Loucy (cell line): ENCODE results near the gene EBPL.

Experiments
- EZH2phosphoT487 ChIP-seq: fragments of 200-600 bp; IDR thresholded peaks from 2 replicates; pipeline ENCODE4 v1.6.1; 2018; ENCODE audit warnings: antibody characterized with exemption, mild to moderate bottlenecking, moderate library complexity, borderline replicate concordance
- TF ChIP-seq, protein P1 (sequence below): fragments of 200-600 bp; sonication (generic); conservative IDR thresholded peaks from 2 replicates; pipeline ENCODE4 v1.5.1; 2014; ENCODE audit warnings: mild to moderate bottlenecking, antibody characterized with exemption, low read length

GRCh38 chr13:49649244-49649962 is 41.9 kb downstream of the EBPL start:
- TF ChIP-seq, protein P1, sequence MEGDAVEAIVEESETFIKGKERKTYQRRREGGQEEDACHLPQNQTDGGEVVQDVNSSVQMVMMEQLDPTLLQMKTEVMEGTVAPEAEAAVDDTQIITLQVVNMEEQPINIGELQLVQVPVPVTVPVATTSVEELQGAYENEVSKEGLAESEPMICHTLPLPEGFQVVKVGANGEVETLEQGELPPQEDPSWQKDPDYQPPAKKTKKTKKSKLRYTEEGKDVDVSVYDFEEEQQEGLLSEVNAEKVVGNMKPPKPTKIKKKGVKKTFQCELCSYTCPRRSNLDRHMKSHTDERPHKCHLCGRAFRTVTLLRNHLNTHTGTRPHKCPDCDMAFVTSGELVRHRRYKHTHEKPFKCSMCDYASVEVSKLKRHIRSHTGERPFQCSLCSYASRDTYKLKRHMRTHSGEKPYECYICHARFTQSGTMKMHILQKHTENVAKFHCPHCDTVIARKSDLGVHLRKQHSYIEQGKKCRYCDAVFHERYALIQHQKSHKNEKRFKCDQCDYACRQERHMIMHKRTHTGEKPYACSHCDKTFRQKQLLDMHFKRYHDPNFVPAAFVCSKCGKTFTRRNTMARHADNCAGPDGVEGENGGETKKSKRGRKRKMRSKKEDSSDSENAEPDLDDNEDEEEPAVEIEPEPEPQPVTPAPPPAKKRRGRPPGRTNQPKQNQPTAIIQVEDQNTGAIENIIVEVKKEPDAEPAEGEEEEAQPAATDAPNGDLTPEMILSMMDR: peak; percentile 22; the same call in 1 of the 2 replicates
- TF ChIP-seq EZH2phosphoT487: no peak
